GM12891 (cell line): ENCODE data around the gene RAB14.

Experiments
- POLR2A ChIP-seq: IDR thresholded peaks from 2 replicates; pipeline ENCODE4 v1.6.1; 2011; ENCODE audit warnings: low read depth, low read length, control low read depth
- POLR2AphosphoS5 ChIP-seq: IDR thresholded peaks from 2 replicates; pipeline ENCODE4 v1.6.1; 2011; ENCODE audit warnings: low read depth, low read length, control low read depth
- POU2F2 ChIP-seq: IDR thresholded peaks from 2 replicates; pipeline ENCODE4 v1.6.1; 2011; ENCODE audit warnings: low read depth, mild to moderate bottlenecking, control low read depth, low read length, moderate library complexity
- SPI1 ChIP-seq: IDR thresholded peaks from 2 replicates; pipeline ENCODE4 v1.6.1; 2011; ENCODE audit warnings: low read depth, low read length, control low read depth
- TAF1 ChIP-seq: IDR thresholded peaks from 2 replicates; pipeline ENCODE4 v1.6.1; 2011; ENCODE audit warnings: low read depth, low read length, control low read depth

- TF ChIP-seq POLR2A (no peak), POU2F2 (no peak), POLR2AphosphoS5 (no peak), TAF1 (no peak), SPI1 (no peak)
These were observed 4.5 kb downstream of the RAB14 start for GRCh38 chr9:121197132-121197531.
